Thoracic aorta (tissue), 2 donors: ENCODE measurements around the gene CTBP2. TPM values are rescaled to one million over a fixed set of nuclear protein-coding genes. Genes with fewer than 3 reads are reported as not detected.

Experiments
- ATAC-seq: fragments of 150-250 bp; one replicate; pipeline ENCODE4 v1.8.0; 2017; ENCODE audit warnings: low read depth; ENCODE audit not compliant: insufficient number of reproducible peaks, low FRiP score
- DNase-seq: peaks from one replicate; pipeline ENCODE4 v3.0.0-alpha.2; 2020; ENCODE audit warnings: low spot score
- H3K27ac ChIP-seq, 2 donors: fragments of 200-600 bp; sonication (generic); 1 replicate in 1 of 2; 2 replicates in 1 of 2; pipeline ENCODE4 v1.5.1; 2016; ENCODE audit warnings: mild to moderate bottlenecking in 2 of 2, moderate library complexity in 2 of 2
- H3K27me3 ChIP-seq: fragments of 200-600 bp; sonication (generic); replicated peaks from 2 replicates; pipeline ENCODE4 v1.6.0; 2016; ENCODE audit warnings: mild to moderate bottlenecking; ENCODE audit not compliant: insufficient read depth
- H3K36me3 ChIP-seq: fragments of 200-600 bp; sonication (generic); one replicate; pipeline ENCODE4 v1.5.1; 2016
- H3K4me1 ChIP-seq, 2 donors: fragments of 200-600 bp; sonication (generic); 1 replicate in 1 of 2; 2 replicates in 1 of 2; pipeline versions ENCODE4 v1.5.1 to v1.6.0; 2016; ENCODE audit warnings: low read depth in 2 of 2, mild to moderate bottlenecking in 1 of 2; ENCODE audit not compliant: control insufficient read depth in 1 of 2
- H3K4me3 ChIP-seq: fragments of 200-600 bp; sonication (generic); 2 replicates; pipeline ENCODE4 v1.5.1; 2016; ENCODE audit warnings: mild to moderate bottlenecking
- H3K9me3 ChIP-seq: fragments of 200-600 bp; sonication (generic); 2 replicates; pipeline ENCODE4 v1.5.1; 2016
- CTCF ChIP-seq: fragments of 200-600 bp; sonication (generic); IDR thresholded peaks from one replicate; pipeline ENCODE4 v1.5.1; 2019; ENCODE audit warnings: antibody characterized with exemption
- total RNA-seq, 2 donors: library from RNA; depleted of rRNA; stranded (reverse); fragments of >200 nt; gene quantifications; one replicate each; pipeline versions ENCODE4 v1.1.0 to v1.2.3, GENCODE V29; 2016

Gene CTBP2
- total RNA-seq, 2 donors from 2014 or later, result 62.8 to 80.6 TPM

DNA sequence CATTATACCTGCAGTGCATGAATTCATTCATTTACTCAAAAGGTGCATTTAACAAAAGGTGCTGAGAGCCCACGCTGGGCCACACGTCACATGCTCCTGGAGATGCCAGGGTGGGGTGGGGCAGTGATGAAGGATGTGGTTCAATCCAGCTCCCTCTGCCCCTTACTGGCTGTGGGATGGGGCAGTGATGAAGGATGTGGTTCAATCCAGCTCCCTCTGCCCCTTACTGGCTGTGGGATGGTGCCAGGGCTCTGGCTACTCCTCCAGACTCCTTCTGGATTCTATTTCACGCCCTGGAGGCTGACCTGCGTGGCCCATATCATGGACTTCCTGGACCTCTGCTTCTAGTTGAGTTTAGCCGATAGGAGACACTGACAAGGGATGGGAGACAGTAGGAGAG lies 44.0 kb upstream of the CTBP2 start:
- H3K4me3 ChIP-seq, result no peak overlapping the region
- ATAC-seq (no peak), DNase-seq (no peak)
- H3K27me3 ChIP-seq, result no peaks in the 10 kb centered on the region
- H3K36me3 ChIP-seq, result no peaks in the 10 kb centered on the region
- no peaks in the 10 kb centered on the region for H3K9me3 ChIP-seq
- no peak for TF ChIP-seq CTCF
- H3K27ac ChIP-seq, result no peak overlapping the region
- no peaks in the 10 kb centered on the region for H3K4me1 ChIP-seq

GRCh38 chr10:125203186-125203800 lies 42.9 kb upstream of the CTBP2 start:
- no peak overlapping the region for H3K4me3 ChIP-seq
- H3K9me3 ChIP-seq, result no peaks in the 10 kb centered on the region
- DNase-seq (no peak), ATAC-seq (no peak)
- H3K27ac ChIP-seq, result no peak overlapping the region
- H3K27me3 ChIP-seq, result no peaks in the 10 kb centered on the region
- H3K4me1 ChIP-seq, result no peaks in the 10 kb centered on the region
- no peaks in the 10 kb centered on the region for H3K36me3 ChIP-seq
- no peak for TF ChIP-seq CTCF

DNA sequence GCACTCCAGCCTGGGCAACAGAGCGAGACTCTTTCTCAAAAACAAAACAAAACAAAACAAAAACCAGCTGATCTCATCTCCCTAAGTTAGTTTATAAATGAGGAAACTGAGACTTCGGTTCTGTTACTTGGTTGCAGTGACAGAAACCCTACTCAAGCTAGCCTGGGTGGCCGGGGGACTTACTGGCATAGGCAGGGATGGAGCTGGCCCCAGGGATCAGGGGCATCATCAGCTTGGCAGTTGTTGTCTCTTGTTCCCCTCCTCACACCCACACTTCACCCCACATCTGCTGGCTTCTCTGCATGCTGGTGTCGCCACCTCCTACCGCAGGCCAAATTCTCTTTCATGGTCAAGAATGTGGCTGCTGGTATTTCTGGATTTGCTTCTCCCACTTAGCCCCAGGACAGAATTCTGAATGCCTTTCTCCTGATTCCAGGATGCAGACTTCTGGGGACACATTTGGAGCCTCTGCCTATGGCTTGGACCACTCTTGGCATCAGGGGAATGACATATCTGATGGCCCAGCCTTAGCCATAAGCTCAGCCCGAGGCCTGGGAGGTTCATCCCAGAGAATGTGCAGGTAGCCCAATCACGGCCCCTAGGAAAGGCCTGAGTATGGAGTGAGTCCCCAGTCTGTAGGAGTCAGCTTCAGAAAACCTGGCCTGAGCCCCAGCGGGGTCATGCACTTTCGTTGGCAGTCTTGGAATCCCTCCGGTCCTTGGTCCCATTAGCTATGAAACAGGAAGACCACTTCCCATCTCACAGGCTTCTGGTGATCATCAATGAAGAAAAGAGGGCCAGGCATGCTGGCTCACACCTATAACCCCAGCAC lies 41.6 kb upstream of the CTBP2 start:
- Histone ChIP-seq H3K36me3 (no peaks in the 10 kb centered on the region), H3K4me1 (no peaks in the 10 kb centered on the region), H3K27ac (no peak overlapping the region), H3K27me3 (no peaks in the 10 kb centered on the region), H3K9me3 (no peaks in the 10 kb centered on the region), H3K4me3 (no peak overlapping the region)
- DNase-seq (no peak), ATAC-seq (no peak)
- TF ChIP-seq CTCF, result no peak

- DNase-seq, result no peak
- no peak for TF ChIP-seq CTCF
Measured at GRCh38 chr10:125201108-125201524, 40.8 kb upstream of the CTBP2 start.

GRCh38 chr10:125200396-125200795 lies 40.0 kb upstream of the CTBP2 start:
- Histone ChIP-seq H3K27me3 (no peaks in the 10 kb centered on the region), H3K36me3 (no peaks in the 10 kb centered on the region), H3K27ac (no peak overlapping the region), H3K4me3 (no peak overlapping the region), H3K9me3 (no peaks in the 10 kb centered on the region), H3K4me1 (no peaks in the 10 kb centered on the region)
- ATAC-seq, result no peak
- DNase-seq, result no peak
- TF ChIP-seq CTCF, result no peak

More at GRCh38 chr10:125201108-125201524, 40.8 kb upstream of the CTBP2 start:
- no peaks in the 10 kb centered on the region for H3K4me1 ChIP-seq
- no peak overlapping the region for H3K4me3 ChIP-seq
- ATAC-seq, result no peak
- no peaks in the 10 kb centered on the region for H3K9me3 ChIP-seq
- no peak overlapping the region for H3K27ac ChIP-seq
- no peaks in the 10 kb centered on the region for H3K27me3 ChIP-seq
- H3K36me3 ChIP-seq, result no peaks in the 10 kb centered on the region
